GM21381 (cell line): ENCODE measurements around the gene ATOSB.
A peak's percentile ranks its signal among the peaks of the same experiment; 100 is the strongest.

ENCODE experiments used
- ATAC-seq: cut with Tn5 transposase; IDR thresholded peaks from one replicate; pipeline ENCODE4 v1.9.1; 2021; ENCODE audit warnings: mild to moderate bottlenecking, moderate library complexity; ENCODE audit not compliant: unreplicated experiment

The ATOSB gene

DNA sequence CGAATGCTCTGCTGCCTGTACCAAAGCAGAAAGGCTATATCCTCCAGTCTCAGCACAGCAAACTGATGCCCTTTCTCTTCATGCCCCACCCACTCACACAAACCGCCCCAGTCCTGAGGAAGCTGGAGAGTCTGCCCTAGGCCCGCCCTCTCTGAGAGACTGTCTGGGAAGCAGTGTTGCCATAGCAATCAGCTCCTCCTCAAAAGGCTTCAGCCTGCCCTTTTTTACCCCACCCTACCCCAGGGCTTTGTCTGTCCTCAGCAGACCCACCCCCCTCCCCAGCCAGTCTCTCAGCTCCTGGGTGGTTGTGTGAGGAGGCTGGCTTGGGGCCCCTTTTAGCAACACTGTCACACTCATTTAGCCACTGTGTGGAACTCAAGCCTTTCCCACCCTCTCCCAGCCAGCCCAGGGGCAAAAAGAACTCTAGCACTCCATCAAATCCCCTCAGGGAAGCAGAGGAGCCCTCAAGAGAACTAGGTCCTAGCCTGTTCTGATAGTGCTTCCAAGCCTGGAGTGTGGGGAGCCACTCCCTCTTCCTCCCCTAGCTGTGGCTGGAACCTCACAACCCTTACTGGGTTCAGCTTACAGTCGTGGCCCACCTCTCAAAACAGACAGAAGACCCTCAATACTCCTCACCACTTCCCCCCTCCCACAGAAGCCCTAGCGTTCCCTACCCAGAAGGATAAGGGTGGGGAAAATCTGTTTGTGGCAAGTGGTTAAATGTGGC lies 1.4 kb downstream of the ATOSB start:
- no peak for ATAC-seq

DNA sequence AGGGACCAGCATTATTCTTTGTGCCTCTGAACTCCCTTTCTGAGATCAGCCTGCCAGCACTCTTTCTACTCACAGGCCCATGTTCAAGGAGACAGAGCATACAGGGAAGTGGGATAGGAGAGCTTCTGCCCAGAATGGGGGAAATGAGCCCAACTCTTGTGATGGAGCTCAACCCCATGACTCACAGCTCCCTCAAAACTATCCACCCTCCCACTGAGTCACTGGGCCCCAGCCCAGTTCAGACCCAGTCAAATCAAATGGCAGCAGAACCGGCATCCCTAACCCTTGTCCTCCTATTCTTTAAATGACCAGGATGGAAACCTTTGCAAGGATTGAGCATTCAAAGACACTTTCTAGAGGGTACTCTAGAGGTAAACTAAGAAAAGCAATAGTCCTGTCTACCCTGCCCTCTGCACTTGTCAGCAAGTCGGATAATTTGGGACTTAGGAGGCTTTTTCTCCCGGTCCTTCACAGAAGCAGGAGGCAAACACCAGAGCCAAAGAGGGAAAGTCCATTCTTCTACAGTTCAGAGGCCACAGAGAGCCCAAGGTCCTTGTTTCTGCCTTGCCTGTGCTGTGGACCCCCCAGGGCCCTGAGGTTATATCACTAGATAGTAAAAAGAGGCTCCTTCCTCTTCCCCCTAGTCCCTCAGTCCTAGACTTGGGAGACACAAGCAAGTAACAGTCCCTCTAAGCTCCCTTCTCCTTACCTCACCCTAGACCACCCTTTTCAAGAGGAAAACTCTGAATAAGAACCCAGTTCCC lies 3.2 kb downstream of the ATOSB start:
- ATAC-seq: no peak

DNA sequence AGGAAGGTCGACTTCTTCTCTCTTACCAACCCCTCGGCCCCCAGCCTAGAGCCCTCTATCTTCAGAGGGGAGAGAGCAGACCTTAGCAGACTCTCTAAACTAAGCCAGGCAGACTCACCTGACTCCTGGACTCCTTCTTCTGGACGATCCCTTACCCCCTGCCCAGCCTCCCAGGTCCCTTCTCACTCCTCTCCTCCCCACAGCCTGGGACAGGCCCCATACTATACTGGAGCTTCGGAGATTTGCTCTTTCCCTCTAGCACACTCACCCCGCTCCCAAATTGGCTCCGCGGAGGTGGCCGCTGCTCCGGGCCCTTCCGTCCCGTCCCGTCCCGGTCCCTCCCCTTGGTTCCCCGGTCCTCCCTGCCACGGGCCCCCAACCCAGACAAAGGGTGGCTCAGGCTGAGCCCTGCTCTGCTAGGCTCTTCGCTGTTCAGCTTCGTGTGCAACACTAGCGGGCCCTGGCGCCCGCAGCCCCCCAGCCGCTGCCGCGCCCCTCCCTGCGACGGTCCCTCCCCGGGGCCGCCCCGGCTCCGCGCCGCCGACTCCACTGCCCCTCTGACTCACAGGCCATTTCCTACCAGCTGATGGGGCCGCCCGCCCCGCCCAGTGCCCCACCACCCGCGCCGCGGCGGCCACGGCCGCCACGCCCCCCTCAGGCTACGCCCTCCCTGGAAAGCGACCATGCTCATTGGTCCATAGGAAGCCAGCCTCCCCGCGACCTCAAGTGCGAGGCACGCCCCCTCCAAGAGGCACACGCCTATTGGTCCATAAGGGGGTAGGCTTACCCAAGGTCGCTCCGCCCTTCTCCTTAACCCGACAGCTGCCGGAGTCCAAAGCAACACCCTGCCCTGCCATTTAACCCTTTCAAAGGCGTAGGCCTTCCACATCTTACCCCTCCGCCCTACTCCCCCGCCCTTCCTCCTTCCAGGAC lies 4.4 kb downstream of the ATOSB start:
- peak; percentile 69 for ATAC-seq

DNA sequence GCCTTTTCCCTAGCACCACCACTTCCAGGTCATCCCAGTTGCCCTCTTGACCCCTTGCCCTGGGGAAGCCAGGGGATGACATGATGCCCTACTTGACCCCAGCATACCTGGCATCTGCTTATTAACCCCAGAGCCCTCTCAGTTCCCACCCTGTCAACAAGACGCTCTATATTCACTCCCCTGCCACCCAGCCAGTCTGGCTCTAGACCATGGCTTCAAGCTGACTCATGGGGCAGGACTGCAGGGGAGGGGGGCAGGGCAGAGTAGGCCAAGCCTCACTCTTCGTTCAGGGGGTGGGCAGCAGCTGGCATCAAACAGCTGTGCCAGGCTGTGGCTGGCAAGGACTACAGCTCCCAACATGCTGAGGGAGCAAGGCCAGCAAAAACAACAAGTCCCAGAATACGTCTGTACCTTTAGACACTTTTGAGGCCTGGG lies 5.3 kb downstream of the ATOSB start:
- ATAC-seq: no peak

DNA sequence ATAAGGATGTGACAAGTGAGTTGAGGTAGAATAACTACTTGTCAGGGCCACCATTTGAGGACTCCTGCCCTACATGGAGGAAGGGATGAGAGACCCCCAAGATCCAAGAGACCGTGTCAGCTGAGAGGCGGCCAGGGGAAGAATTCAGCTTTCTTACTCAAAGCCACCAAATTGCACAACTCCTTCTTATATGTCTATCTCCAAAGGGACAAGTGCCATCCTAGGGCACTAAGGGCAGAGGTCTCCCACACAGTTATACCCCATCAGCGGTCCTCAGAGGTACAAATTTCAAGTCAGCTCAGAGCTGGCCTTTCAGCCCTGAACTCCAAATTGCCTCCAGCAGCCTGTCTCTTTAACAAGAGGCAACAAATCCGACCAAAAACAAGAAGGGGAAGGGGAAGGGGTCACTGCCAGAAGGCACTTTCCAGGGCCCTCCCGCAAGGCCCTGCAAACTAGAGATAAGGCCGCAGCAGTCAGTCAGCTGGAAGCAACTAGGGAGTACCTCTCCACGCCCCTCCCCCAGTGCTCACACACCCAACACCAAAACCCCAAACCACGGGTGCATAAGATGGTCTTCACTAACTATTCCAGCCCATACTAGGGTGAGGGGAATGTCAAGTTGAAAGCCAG lies 6.6 kb downstream of the ATOSB start:
- no peak for ATAC-seq

DNA sequence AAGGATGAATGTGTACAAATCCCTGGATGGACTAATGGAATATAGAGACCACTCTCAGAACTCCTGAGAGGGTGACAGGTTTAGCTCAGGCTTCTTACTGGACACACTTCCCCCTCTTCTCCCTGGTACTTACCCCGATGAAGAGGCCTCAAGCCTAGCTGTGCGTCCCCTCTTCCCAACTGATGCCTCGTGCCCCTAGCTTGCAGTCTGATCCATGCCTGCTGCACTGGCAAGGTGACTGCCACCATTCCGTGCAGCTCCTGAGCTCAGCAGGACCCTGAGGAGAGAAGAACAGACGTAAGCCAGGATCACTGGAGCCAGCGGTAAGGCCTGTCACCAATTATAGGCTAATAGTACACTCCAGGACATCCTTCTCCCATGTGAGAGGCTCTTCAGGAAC lies 7.2 kb downstream of the ATOSB start:
- ATAC-seq: no peak

DNA sequence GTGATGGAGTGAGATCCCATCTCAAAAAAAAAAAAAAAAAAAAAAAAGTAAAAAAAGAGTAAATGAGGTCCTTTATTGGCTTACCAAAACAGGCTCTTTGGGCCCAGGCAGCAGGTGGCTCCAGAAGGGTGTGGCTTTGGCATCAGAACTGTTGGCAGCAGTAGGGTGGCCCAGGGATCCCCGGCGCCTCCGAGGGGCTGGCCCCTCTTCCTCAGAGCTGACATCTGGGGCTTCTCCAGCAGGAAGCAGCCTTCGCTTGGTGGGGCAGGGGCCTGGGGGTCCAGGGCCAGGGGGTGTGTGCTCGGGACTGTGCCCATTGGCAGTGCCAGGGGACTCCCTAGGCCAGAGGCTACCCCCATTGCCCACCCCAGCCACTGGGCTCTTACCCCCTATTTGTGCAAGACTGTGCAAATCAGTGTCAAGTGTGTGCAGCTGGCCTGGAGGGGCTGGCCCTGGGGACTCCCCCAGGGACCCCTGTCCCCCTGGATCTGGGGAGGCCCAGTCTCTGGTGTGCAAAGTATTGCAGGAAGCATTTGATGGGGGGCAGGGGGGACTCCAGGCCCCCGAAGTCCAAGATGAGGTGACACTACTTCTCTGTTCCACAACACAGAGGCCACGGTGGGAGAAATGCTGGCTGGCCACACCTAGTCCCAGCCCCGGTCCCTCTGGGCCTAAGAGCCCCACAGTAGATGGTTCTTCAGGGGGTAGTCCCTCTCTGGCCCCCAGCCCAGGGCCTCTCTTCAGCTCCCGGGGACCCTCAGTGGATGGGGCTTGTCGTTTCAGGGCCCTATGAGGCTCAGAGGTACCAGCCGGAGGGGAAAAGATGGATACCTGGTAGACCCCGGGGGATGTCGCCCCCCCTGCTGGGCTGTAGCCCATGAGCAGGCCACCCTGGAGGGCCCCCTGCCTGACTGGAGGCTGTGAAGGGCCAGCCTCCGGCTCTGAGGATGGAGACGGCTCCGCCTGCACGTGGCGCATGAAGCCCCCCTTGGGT lies 8.1 kb downstream of the ATOSB start:
- ATAC-seq: no peak

DNA sequence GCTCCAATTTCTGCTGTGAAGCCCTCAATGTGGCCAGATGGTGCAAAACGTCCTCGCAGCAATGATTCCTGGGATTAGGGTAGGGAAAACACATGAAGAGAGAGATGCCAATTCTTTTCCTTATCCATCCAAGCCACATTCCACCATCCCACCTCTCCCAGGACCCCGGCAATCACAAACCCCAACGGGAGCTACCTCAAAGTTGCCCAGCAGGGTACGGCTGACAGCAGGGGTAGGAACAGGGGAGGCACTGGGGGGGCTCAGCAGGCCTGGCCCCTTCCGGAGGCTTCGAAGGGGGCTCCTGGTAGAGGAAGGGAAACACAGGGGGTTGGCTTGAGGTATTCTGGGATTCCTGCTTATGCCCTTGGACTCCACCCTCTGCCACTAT lies 9.3 kb downstream of the ATOSB start:
- ATAC-seq: no peak

DNA sequence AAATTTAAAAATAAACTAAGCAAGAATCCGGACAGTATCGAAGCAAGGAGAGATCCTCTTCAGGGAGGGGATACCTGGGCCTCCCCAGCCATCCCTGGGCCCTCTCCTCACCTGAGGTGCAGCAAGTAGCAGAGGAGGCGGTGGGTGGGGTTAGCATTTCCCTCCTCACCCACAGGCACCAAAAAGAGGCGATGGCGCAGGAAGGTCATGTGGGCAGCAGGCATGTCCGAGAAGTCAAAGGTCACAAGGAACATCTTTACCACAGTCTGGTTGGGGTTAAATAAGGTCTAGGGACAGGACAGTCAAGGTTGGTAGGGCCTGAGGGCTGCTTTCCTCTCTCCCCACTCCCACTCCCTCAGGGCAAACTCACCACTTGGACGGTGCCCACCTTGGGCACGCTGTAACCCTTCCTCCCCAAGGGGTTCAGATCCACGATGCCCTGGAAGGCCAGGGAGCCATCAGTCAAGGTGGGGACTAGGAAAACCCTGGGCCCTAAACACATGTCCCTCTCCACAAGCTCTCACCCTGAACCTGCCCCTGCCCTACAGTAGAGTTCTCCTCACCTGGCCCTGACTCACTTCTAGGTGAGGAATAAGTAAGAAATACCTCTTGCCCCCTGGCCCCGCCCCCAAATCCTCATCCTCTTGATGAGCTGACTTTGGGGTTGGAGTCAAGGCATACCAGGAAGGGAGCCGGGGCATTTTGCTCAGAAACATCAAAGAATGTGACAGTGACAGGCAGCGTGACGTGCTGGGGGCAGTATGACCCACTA lies 9.9 kb downstream of the ATOSB start:
- ATAC-seq: no peak

DNA sequence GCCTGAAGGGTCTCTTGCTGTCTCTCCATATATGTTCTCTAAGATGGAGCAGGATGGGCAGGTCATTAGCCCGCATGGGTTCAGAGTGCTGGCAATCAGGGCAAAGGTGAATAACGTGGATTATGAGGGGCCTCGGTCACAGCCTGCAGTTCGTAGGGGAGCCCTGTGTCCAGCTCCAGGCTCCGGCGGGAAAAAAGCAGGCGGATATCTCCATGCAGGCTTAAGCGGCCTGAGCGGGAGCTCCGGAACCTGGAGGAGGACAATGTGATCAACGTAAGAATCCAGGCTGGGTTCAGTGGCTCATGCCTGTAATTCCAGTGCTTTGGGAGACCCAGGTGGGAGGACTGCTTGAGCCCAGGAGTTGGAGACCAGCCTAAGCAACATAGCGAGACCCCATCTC lies 10.5 kb downstream of the ATOSB start:
- ATAC-seq: no peak

DNA sequence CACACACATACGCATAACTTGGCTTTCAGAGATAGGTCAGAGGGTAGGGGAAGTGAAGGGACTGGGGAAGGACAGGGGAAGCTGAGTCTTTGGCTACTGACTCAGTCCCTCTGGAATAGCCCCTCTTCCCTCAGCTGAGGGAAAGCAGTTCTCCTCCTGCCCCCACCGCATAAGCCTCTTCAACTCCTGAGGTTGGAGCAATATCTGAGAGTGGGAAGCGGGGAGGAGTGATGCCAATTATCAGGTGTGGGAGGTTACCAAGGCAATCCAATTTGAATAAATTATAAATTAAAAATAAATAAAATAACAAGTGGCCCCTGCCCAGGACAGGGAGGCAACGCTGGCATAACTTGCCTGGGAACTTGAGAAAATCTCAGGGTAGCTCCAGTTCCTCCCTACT lies 11.1 kb downstream of the ATOSB start:
- ATAC-seq: no peak

DNA sequence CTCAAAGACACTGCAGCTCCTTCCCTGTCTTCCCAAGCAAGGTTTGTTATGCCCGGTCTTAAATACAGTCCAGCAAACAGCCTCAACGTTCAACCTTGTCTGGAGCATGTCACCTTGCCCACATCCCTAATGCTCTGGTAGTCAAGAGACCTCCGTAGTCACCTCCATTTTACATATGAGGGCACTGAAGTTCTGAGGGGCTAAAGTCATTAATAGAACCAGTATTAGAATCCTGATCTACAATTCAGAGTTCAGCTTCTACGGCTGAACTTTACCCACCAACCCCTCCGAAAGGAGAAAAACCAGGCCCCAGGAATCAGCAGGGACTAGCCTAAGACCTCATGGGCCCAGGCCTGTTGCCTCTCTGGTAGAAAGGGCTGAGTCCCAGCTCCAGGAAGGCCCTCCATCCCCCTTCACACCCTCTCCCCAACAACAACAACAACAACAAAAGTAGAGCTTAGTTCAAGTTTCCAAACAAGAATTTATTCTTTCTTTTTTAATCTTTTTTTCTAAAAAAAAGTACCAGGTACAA lies 11.9 kb downstream of the ATOSB start:
- no peak for ATAC-seq

DNA sequence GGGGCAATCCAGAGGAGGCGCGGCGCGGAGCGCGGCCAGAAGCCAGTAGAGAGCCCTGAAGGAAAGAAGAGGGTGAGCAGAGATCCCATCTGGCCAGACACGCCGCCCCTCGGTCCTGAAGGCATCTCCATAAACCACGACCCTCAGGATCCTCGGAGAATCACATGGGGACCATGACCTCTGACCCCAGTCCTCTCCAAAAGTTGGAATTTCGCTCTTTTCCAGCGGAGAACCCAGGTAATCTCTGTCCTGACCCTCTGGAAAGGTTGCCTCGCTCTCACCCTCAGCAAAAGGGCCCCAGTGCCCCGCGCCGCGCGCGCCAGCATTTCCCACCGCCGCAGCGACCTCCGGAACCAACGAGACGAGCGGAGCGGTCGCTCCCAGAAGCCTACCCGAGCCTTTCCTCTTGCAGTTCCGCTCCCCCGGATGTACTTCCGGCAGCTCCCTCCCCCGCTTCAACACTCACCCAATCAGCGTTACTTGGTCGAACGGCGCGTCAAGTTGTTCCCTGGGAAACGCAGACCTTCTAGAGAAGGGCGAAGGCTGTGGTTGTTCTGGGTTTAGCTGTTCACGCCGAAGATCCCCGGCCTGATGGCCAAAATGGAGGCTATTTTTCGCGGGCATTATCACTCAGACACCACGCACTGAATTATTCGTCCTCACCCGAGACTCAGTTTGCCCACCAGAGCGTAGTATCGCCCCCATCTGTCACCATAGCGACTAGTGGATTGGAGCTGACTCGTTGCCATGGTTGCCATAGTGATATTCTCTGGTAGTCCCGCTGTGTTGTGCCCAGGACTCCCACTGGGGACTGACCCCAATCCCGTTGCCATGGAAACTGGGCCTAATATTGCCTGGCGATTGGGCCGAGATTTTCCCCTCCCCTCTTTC lies 12.6 kb downstream of the ATOSB start, which contains the start of gene STOML2:
Gene STOML2, minus strand, starts transcription at position 363 of the 891 bp plus-strand sequence. Its CDS starts 37 bp downstream, at position 326.
- peak; percentile 94 for ATAC-seq

DNA sequence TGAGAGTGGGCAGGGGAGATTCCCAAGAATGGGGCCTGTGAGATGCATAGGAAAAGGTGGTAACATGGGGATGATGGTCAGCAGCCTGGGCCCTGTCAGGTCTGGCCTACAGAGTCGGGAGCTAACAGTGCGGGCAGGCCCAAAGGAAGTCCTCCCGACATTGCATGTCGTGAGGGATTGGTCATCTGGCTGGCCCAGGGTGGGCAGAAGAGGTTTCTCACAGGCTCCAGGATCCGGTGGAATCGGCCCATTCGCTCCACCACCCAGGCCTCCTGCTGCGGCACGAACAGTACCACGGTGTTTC lies 13.2 kb downstream of the ATOSB start:
- peak; percentile 17 for ATAC-seq

DNA sequence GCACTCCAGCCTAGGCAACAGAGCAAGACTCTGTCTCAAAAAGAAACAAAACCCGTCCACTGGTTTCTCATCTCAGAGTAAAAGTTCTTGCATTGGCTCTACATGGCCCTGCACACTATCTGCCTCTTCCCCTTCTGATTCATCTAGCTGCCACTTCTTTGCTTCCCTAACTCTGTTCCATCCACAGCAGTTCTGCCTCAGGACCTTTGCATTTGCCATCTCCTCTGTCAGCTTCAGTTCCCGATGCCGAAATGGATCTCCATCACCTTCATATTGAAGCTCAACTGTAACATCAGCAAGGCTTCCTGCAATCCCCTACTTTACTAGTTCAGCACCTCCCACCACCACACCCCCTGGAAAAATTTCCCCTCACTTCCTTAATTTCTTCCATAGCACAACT lies 18.1 kb downstream of the ATOSB start:
- ATAC-seq: no peak

DNA sequence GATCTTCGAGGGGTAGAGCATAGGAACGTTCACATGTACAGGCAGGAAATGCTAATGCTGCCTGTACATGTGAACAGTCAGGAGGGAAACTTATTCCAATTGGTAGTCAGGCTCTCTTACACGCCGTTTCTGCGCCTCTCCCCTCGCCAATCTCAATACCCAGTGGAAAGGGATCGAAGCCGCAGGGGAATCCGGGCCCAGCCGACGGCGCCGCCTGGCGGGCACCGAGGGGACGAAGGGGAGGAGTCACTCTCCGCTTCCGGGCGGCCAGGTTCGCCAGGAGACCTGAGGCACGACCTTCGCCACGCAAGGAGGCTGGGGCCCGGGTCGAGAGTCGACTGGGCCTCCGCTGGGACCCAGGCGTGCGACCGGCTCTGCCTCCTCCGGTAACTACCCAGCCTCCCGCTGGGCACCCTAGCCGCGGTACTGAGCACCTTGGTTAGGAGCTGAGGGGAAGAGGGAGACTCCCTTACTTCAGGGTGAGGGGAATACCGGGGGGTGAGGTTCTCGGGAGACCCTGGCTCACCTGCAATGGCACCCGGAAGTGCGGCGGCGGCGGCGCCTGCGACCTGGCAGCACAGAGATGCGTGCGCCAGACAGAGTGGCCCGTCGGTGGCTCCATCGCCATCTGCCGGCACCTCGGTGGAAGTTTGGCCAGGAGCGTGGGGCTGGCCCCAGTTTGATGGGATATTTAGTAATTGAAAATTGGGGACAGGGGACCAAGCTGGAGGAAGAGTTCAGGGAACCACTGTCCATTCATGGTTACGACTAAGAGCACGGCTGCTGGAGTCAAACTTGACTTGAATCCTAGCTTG lies 19.4 kb downstream of the ATOSB start, which contains the start of gene PIGO:
Gene PIGO, minus strand, starts transcription at position 557 of the 815 bp plus-strand sequence. CDS start 1,026 bp downstream, outside the sequence.
- peak; percentile 90 for ATAC-seq

DNA sequence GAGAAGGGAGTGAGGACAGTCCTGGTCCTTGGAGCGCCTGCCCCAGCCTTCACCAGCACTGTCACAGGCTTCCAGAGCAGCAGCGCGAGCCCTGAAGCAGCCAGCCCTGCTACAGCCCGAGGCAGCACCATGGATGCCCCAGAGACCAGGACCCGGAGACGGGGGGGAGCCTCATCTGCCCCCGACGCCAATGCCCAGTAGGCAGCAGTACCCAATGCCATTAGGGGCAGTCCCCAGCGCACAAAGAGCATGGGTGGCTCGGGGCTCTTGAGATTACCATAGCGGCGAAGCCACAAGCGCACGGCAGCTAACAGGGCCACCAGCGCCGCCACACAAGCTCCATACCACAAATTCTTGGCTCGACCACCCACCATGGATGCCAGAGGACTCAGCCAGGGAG lies 24.1 kb downstream of the ATOSB start:
- ATAC-seq: no peak
